Left ventricle myocardium inferior (tissue), 1 donor: ENCODE results near the gene ZNF41. TPM values are rescaled to one million over a fixed set of nuclear protein-coding genes. Genes with fewer than 3 reads are reported as not detected.

ENCODE experiments used
- DNase-seq: peaks from one replicate; pipeline ENCODE4 v3.0.0-alpha.2; 2020
- H3K27ac ChIP-seq: fragments of 200-600 bp; replicated peaks from 2 replicates; pipeline ENCODE4 v1.8.0; 2021
- H3K27me3 ChIP-seq: fragments of 200-600 bp; 2 replicates; pipeline ENCODE4 v1.8.0; 2021; ENCODE audit warnings: low read depth
- H3K36me3 ChIP-seq: fragments of 200-600 bp; 2 replicates; pipeline ENCODE4 v1.8.0; 2021
- H3K4me1 ChIP-seq: fragments of 200-600 bp; 2 replicates; pipeline ENCODE4 v1.8.0; 2021
- H3K4me3 ChIP-seq: fragments of 200-600 bp; 2 replicates; pipeline ENCODE4 v1.8.0; 2021; ENCODE audit warnings: mild to moderate bottlenecking, moderate library complexity
- H3K9me3 ChIP-seq: fragments of 200-600 bp; replicated peaks from 2 replicates; pipeline ENCODE4 v1.8.0; 2021
- CTCF ChIP-seq: fragments of 200-600 bp; IDR thresholded peaks from 2 replicates; pipeline ENCODE4 v1.8.0; 2021; ENCODE audit warnings: antibody characterized with exemption, mild to moderate bottlenecking, borderline replicate concordance
- intact Hi-C: fragments of 100-400 bp; cut with micrococcal nuclease; formaldehyde crosslinking; loops from one replicate; pipeline ENCODE4 v1.11.0; 2022
- total RNA-seq: library from RNA; stranded (reverse); fragmentation: NEBNext Ultra II Directional; extraction: Animal tissue kit (Norgen Biotek cat#: 25700); gene quantifications from one replicate; pipeline ENCODE4 v1.2.1, GENCODE V29; 2021
- donor health status: DM: no; HTN: yes; CAD: no; lungs with severe emphysema.

The ZNF41 gene
- total RNA-seq, 1 donor from 2014 or later = 16.1 TPM

- no peaks in the 10 kb centered on the region for H3K27me3 ChIP-seq
- H3K9me3 ChIP-seq = no peaks in the 10 kb centered on the region
- no peak overlapping the region for H3K4me3 ChIP-seq
- no peaks in the 10 kb centered on the region for H3K4me1 ChIP-seq
- H3K27ac ChIP-seq = no peak overlapping the region
- no peaks in the 10 kb centered on the region for H3K36me3 ChIP-seq
- intact Hi-C loops = no loop called here
- no peak for DNase-seq
- TF ChIP-seq CTCF = no peak
Measured at GRCh38 chrX:47422444-47422843, 60.6 kb downstream of the ZNF41 start.

GRCh38 chrX:47420962-47421361 is 62.1 kb downstream of the ZNF41 start:
- no peak overlapping the region for H3K4me3 ChIP-seq
- no peak for DNase-seq
- H3K4me1 ChIP-seq = no peaks in the 10 kb centered on the region
- H3K36me3 ChIP-seq = no peaks in the 10 kb centered on the region
- H3K27me3 ChIP-seq = no peaks in the 10 kb centered on the region
- no peak overlapping the region for H3K27ac ChIP-seq
- intact Hi-C loops = no loop called here
- no peaks in the 10 kb centered on the region for H3K9me3 ChIP-seq
- TF ChIP-seq CTCF = no peak

GRCh38 chrX:47420265-47420664 is 62.8 kb downstream of the ZNF41 start:
- Histone ChIP-seq H3K4me1 (no peaks in the 10 kb centered on the region), H3K36me3 (no peaks in the 10 kb centered on the region), H3K27ac (no peak overlapping the region), H3K27me3 (no peaks in the 10 kb centered on the region), H3K9me3 (no peaks in the 10 kb centered on the region), H3K4me3 (no peak overlapping the region)
- DNase-seq = no peak
- intact Hi-C loops = no loop called here
- no peak for TF ChIP-seq CTCF

- no peaks in the 10 kb centered on the region for H3K36me3 ChIP-seq
- H3K9me3 ChIP-seq = peaks cover 39% of the 10 kb centered on the region
- no peak for DNase-seq
- H3K27ac ChIP-seq = no peak overlapping the region
- H3K4me3 ChIP-seq = no peak overlapping the region
- intact Hi-C loops = no loop called here
- no peak for TF ChIP-seq CTCF
- no peaks in the 10 kb centered on the region for H3K4me1 ChIP-seq
- H3K27me3 ChIP-seq = no peaks in the 10 kb centered on the region
Measured at GRCh38 chrX:47413179-47413594, 69.8 kb downstream of the ZNF41 start.

Other genes with a start within 250 kb of the ZNF41 start
- gene ZNF157, start 112.6 kb downstream of the ZNF41 start, total RNA-seq = not detected
- gene ARAF, start 78.0 kb upstream of the ZNF41 start, total RNA-seq = 76.4 TPM
- gene TIMP1, start 99.2 kb upstream of the ZNF41 start, total RNA-seq = 99.3 TPM
- gene SYN1, start 136.6 kb upstream of the ZNF41 start, total RNA-seq = 13.9 TPM
- gene CFP, start 146.7 kb upstream of the ZNF41 start, total RNA-seq = 3.0 TPM
- 21.3 TPM for gene ELK1, start 167.3 kb upstream of the ZNF41 start, total RNA-seq
- 93.5 TPM for gene UXT, start 176.0 kb upstream of the ZNF41 start, total RNA-seq